KOPT-K1 (cell line): Measurements from ENCODE around the gene TFDP2.

Source experiments
- H3K27ac ChIP-seq: fragments of 200-600 bp; sonication (generic); 2 replicates; pipeline ENCODE4 v1.5.1; 2016; ENCODE audit warnings: antibody characterized with exemption, mild to moderate bottlenecking, low read depth, low read length; ENCODE audit not compliant: poor library complexity, severe bottlenecking
- H3K36me3 ChIP-seq: fragments of 200-600 bp; sonication (generic); 2 replicates; pipeline ENCODE4 v1.5.1; 2017; ENCODE audit warnings: antibody characterized with exemption, mild to moderate bottlenecking, low read length, moderate library complexity; ENCODE audit not compliant: insufficient read depth
- H3K9me3 ChIP-seq: fragments of 200-600 bp; sonication (generic); 2 replicates; pipeline ENCODE4 v1.5.1; 2017; ENCODE audit warnings: antibody characterized with exemption, low read length, mild to moderate bottlenecking; ENCODE audit not compliant: insufficient read depth, poor library complexity, severe bottlenecking

TFDP2 gene

DNA sequence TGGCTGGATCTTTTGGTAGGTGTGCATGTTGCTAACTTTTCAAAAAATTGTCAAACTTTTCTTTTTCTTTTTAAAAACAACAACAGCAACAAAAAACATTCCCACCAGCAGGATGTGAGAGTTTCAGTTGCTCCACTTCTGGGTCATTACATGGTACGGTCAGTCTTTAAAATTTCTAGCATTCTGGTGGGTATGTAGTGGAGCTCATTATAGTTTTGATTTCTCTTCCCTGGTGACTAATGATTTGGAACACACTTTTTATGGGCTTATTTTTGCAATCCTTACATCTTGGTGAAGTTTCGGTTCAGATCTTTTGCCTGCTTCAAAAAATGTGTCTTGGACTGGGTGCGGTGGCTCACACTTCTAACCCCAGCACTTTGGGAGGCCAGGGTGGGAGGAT, 253.6 kb downstream of the TFDP2 start:
- Histone ChIP-seq H3K9me3 (peaks cover 39% of the 10 kb centered on the region), H3K36me3 (peaks cover 74% of the 10 kb centered on the region), H3K27ac (no peak overlapping the region)

GRCh38 chr3:141894524-141895176, 254.7 kb downstream of the TFDP2 start:
- Histone ChIP-seq H3K36me3 (peaks cover 63% of the 10 kb centered on the region), H3K27ac (no peak overlapping the region), H3K9me3 (peaks cover 29% of the 10 kb centered on the region)
